Measurements from ENCODE around the gene SYTL2. TPM values are rescaled to one million over a fixed set of nuclear protein-coding genes. Genes with fewer than 3 reads are reported as not detected.

Gene SYTL2
- total RNA-seq, 1 donor from 2014 or later = 51.1 TPM

DNA sequence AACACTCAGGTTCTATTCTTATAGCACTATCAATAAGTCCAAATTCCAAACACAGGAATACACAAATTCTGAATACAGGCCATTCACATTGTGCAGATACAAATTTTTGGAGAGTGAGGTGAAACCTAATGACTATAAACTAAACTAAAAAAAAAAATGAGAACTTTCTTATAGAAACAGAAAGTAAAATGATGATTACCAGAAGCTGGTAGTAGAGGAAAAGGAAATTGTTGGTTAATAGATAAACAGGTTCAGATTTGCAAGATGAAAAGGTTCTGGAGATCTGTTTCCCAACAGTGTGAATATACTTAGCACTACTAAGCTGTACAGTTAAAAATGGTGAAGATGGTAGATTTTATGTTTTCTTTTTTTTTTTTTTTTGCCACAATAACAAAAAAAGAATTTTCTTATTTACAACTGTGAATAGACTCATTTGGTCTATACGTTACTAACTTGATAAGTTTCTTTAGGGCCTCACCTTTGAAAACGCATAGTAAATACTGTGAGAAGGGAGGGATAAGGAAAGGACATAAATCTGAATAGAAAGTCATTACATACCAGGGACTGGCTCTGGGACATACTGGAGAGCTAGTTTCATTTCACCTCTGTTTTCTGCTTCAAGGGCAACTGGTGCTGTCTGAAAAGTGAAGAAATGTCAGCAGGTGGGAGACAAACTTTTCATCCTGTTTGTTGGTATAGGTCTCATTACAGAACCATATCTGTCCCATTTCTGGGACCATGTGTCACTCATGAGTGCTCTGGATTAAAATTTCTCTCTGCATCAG is 110.8 kb downstream of the SYTL2 start:
- no peaks in the 10 kb centered on the region for H3K9me3 ChIP-seq (ENCODE audit: control insufficient read depth in 3 of 3, low read length in 3 of 3)
- H3K4me1 ChIP-seq (ENCODE audit: control insufficient read depth in 3 of 3, insufficient read depth in 3 of 3, low read length in 3 of 3) = no peaks in the 10 kb centered on the region
- no peak overlapping the region for H3K27ac ChIP-seq (ENCODE audit: low read depth, low read length)
- no peaks in the 10 kb centered on the region for H3K27me3 ChIP-seq (ENCODE audit: control insufficient read depth in 3 of 3, insufficient read depth in 3 of 3, low read length in 3 of 3)
- peaks cover 0 to 14% (median 9%) of the 10 kb centered on the region in 3 donors for H3K36me3 ChIP-seq (ENCODE audit: control insufficient read depth in 3 of 3, insufficient read depth in 3 of 3, low read length in 3 of 3)
- no peak overlapping the region for H3K9ac ChIP-seq (ENCODE audit: low read depth in 1 of 3, low read length in 3 of 3)
- H3K4me3 ChIP-seq (ENCODE audit: low read length in 3 of 3) = no peak overlapping the region

- Histone ChIP-seq H3K4me1 (ENCODE audit: control insufficient read depth in 3 of 3, insufficient read depth in 3 of 3, low read length in 3 of 3) (no peaks in the 10 kb centered on the region), H3K36me3 (ENCODE audit: control insufficient read depth in 3 of 3, insufficient read depth in 3 of 3, low read length in 3 of 3) (peaks cover 0 to 14% (median 9%) of the 10 kb centered on the region in 3 donors), H3K27ac (ENCODE audit: low read depth, low read length) (no peak overlapping the region), H3K9ac (ENCODE audit: low read depth in 1 of 3, low read length in 3 of 3) (no peak overlapping the region), H3K4me3 (ENCODE audit: low read length in 3 of 3) (no peak overlapping the region), H3K9me3 (ENCODE audit: control insufficient read depth in 3 of 3, low read length in 3 of 3) (no peaks in the 10 kb centered on the region), H3K27me3 (ENCODE audit: control insufficient read depth in 3 of 3, insufficient read depth in 3 of 3, low read length in 3 of 3) (no peaks in the 10 kb centered on the region)
These were observed 112.7 kb downstream of the SYTL2 start for GRCh38 chr11:85698195-85698594.

DNA sequence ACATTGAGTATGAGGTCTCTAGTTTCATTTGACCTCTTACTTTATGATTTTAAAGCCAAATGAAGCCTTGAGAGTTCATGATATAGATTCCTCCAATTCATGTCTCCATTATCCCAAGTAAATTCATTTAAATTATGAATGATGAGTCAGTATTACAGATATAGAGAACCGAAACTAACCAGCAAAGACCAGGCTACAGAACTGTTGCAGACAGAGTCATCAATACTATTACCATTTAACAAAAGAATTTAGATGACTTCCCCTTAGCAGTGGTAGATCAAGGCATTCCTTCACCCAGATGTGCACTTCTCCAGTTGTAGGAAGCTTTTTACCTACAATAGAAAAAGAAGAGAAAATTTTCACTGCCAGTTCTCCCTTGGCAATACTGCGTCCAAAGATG is 113.2 kb downstream of the SYTL2 start:
- no peaks in the 10 kb centered on the region for H3K9me3 ChIP-seq (ENCODE audit: control insufficient read depth in 3 of 3, low read length in 3 of 3)
- no peak overlapping the region for H3K9ac ChIP-seq (ENCODE audit: low read depth in 1 of 3, low read length in 3 of 3)
- H3K27ac ChIP-seq (ENCODE audit: low read depth, low read length) = no peak overlapping the region
- H3K36me3 ChIP-seq (ENCODE audit: control insufficient read depth in 3 of 3, insufficient read depth in 3 of 3, low read length in 3 of 3) = peaks cover 0 to 14% (median 9%) of the 10 kb centered on the region in 3 donors
- H3K27me3 ChIP-seq (ENCODE audit: control insufficient read depth in 3 of 3, insufficient read depth in 3 of 3, low read length in 3 of 3) = no peaks in the 10 kb centered on the region
- H3K4me1 ChIP-seq (ENCODE audit: control insufficient read depth in 3 of 3, insufficient read depth in 3 of 3, low read length in 3 of 3) = no peaks in the 10 kb centered on the region
- H3K4me3 ChIP-seq (ENCODE audit: low read length in 3 of 3) = no peak overlapping the region

GRCh38 chr11:85695546-85695945 is 115.4 kb downstream of the SYTL2 start:
- Histone ChIP-seq H3K9me3 (ENCODE audit: control insufficient read depth in 3 of 3, low read length in 3 of 3) (no peaks in the 10 kb centered on the region), H3K27ac (ENCODE audit: low read depth, low read length) (no peak overlapping the region), H3K4me1 (ENCODE audit: control insufficient read depth in 3 of 3, insufficient read depth in 3 of 3, low read length in 3 of 3) (no peaks in the 10 kb centered on the region), H3K36me3 (ENCODE audit: control insufficient read depth in 3 of 3, insufficient read depth in 3 of 3, low read length in 3 of 3) (peaks cover 0 to 14% (median 9%) of the 10 kb centered on the region in 3 donors), H3K9ac (ENCODE audit: low read depth in 1 of 3, low read length in 3 of 3) (no peak overlapping the region), H3K27me3 (ENCODE audit: control insufficient read depth in 3 of 3, insufficient read depth in 3 of 3, low read length in 3 of 3) (no peaks in the 10 kb centered on the region), H3K4me3 (ENCODE audit: low read length in 3 of 3) (no peak overlapping the region)

DNA sequence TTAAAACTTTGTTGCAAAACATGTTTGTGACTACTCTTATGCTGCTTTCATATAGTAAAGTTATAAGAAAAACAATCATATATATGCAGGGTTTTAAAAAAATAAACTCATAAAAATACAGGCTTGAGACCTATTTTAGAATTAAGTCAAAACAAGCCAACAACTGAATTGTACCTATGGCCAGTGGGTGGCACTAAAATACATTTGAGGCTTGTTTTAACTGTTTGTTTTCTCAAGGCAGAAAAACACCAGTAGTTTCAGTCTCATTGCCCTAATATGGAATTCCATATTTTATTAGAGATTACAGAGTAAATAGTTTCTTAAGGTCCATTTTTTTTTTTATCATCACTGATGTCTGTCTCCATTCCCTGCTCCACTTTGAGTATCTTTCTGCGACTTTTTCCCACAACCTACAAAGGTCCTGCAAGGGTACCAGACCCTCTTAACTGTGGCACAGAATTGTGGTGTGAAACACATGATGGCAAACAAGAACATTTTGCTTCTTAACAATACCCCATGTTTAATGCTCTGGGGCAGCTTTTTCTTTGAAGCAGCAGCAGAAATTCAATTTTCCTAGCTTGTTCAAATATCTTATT is 116.5 kb downstream of the SYTL2 start:
- H3K9ac ChIP-seq (ENCODE audit: low read depth in 1 of 3, low read length in 3 of 3) = no peak overlapping the region
- H3K27ac ChIP-seq (ENCODE audit: low read depth, low read length) = no peak overlapping the region
- H3K36me3 ChIP-seq (ENCODE audit: control insufficient read depth in 3 of 3, insufficient read depth in 3 of 3, low read length in 3 of 3) = peaks cover 0 to 14% (median 9%) of the 10 kb centered on the region in 3 donors
- no peaks in the 10 kb centered on the region for H3K9me3 ChIP-seq (ENCODE audit: control insufficient read depth in 3 of 3, low read length in 3 of 3)
- no peak overlapping the region for H3K4me3 ChIP-seq (ENCODE audit: low read length in 3 of 3)
- H3K27me3 ChIP-seq (ENCODE audit: control insufficient read depth in 3 of 3, insufficient read depth in 3 of 3, low read length in 3 of 3) = no peaks in the 10 kb centered on the region
- no peaks in the 10 kb centered on the region for H3K4me1 ChIP-seq (ENCODE audit: control insufficient read depth in 3 of 3, insufficient read depth in 3 of 3, low read length in 3 of 3)

DNA sequence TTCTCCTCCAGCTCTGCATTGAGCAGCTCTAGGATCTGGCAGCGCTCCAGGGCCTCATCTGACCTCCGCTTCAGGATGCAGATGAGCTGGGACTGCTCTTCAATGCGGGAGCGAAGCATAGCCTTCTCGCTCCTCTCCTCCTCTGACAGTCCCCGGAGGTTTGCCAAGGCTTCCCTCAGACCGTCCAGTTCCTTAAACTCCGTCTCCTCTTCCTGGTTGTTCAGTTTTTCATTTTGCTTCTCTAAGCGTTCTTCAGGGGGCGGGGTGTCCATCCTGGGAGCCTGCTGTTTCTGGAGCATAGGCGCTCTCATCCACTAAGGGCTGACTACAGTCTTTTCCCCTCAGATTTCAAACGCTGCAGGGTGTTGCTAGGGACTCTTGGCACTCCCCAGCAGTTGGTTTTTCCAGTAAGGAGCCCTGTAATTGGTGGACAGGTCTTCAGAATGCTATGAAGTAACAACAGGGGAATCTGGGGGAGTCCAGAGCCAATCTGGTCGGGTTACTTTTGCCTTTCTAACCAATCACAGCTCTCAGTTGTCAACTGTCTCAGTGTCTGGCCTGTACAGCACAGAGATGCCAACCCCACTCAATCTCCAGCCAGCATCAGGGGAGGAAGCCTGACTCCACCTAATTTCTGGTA is 125.0 kb downstream of the SYTL2 start, which contains the start of gene CCDC89:
CCDC89 (minus strand) TSS at position 376 of the 640 bp plus-strand sequence; CDS start at position 311, 65 bp downstream.
- Histone ChIP-seq H3K9me3 (ENCODE audit: control insufficient read depth in 3 of 3, low read length in 3 of 3) (no peaks in the 10 kb centered on the region), H3K9ac (ENCODE audit: low read depth in 1 of 3, low read length in 3 of 3) (peak within 1 kb of the TSS; percentile 51 to 72 (median 66)), H3K4me3 (ENCODE audit: low read length in 3 of 3) (peak within 1 kb of the TSS; percentile 65 to 81 (median 80)), H3K27me3 (ENCODE audit: control insufficient read depth in 3 of 3, insufficient read depth in 3 of 3, low read length in 3 of 3) (no peaks in the 10 kb centered on the region), H3K4me1 (ENCODE audit: control insufficient read depth in 3 of 3, insufficient read depth in 3 of 3, low read length in 3 of 3) (peaks cover 15 to 33% (median 16%) of the 10 kb centered on the region in 3 donors), H3K36me3 (ENCODE audit: control insufficient read depth in 3 of 3, insufficient read depth in 3 of 3, low read length in 3 of 3) (no peaks in the 10 kb centered on the region), H3K27ac (ENCODE audit: low read depth, low read length) (peak within 1 kb of the TSS; percentile 71)

DNA sequence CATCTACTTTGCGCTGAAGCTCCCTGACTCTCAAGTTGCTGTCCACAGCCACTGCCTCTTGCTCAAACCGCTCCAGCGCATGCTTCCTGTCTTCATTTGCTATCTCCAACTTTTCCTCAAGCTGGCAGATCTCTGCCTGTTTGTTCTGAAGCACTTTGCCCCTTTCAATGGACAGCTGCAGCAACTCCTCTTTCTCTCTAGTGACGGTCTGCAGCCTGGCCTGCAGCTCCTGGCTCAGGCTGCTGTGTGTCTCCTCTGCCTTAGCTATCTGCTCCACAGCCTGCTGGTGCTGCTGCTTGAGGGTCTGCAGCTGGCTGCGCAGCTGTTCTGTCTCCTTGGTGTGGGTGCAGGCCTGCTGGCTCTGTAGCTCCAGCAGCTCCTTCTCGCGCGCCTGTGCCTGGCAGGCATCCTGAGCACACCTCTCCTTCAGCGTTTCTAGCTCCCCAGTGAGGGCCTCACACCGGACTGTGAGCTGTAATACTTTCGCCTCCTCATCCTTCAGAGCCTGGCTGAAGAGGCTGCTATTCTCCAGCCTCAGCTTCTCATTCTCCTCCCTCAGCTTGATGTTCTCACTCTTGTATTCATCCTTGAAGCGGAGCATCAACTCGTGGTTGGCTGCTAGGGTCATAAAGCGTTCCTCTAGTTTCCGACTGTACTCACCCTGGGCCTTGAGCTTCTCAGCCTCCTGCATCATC is 125.7 kb downstream of the SYTL2 start:
- Histone ChIP-seq H3K4me3 (ENCODE audit: low read length in 3 of 3) (peak overlapping the region; percentile 65 to 81 (median 80)), H3K9ac (ENCODE audit: low read depth in 1 of 3, low read length in 3 of 3) (peak overlapping the region; percentile 51 to 72 (median 66)), H3K27ac (ENCODE audit: low read depth, low read length) (peak overlapping the region; percentile 71), H3K9me3 (ENCODE audit: control insufficient read depth in 3 of 3, low read length in 3 of 3) (no peaks in the 10 kb centered on the region), H3K27me3 (ENCODE audit: control insufficient read depth in 3 of 3, insufficient read depth in 3 of 3, low read length in 3 of 3) (no peaks in the 10 kb centered on the region), H3K36me3 (ENCODE audit: control insufficient read depth in 3 of 3, insufficient read depth in 3 of 3, low read length in 3 of 3) (no peaks in the 10 kb centered on the region), H3K4me1 (ENCODE audit: control insufficient read depth in 3 of 3, insufficient read depth in 3 of 3, low read length in 3 of 3) (peaks cover 15 to 33% (median 16%) of the 10 kb centered on the region in 3 donors)

GRCh38 chr11:85682330-85683305 is 128.3 kb downstream of the SYTL2 start:
- Histone ChIP-seq H3K27me3 (ENCODE audit: control insufficient read depth in 3 of 3, insufficient read depth in 3 of 3, low read length in 3 of 3) (no peaks in the 10 kb centered on the region), H3K9ac (ENCODE audit: low read depth in 1 of 3, low read length in 3 of 3) (peak overlapping the region; percentile 74 to 83 (median 82)), H3K9me3 (ENCODE audit: control insufficient read depth in 3 of 3, low read length in 3 of 3) (no peaks in the 10 kb centered on the region), H3K27ac (ENCODE audit: low read depth, low read length) (no peak overlapping the region), H3K4me3 (ENCODE audit: low read length in 3 of 3) (peak overlapping the region; percentile 74 to 87 (median 85)), H3K36me3 (ENCODE audit: control insufficient read depth in 3 of 3, insufficient read depth in 3 of 3, low read length in 3 of 3) (no peaks in the 10 kb centered on the region), H3K4me1 (ENCODE audit: control insufficient read depth in 3 of 3, insufficient read depth in 3 of 3, low read length in 3 of 3) (peaks cover 15 to 33% (median 16%) of the 10 kb centered on the region in 3 donors)

- no peak overlapping the region for H3K4me3 ChIP-seq (ENCODE audit: low read length in 3 of 3)
These were observed 130.0 kb downstream of the SYTL2 start for GRCh38 chr11:85680897-85681296.

More at GRCh38 chr11:85680897-85681296, 130.0 kb downstream of the SYTL2 start:
- no peaks in the 10 kb centered on the region for H3K9me3 ChIP-seq (ENCODE audit: control insufficient read depth in 3 of 3, low read length in 3 of 3)
- H3K9ac ChIP-seq (ENCODE audit: low read depth in 1 of 3, low read length in 3 of 3) = no peak overlapping the region
- no peak overlapping the region for H3K27ac ChIP-seq (ENCODE audit: low read depth, low read length)
- peaks cover 11 to 28% (median 12%) of the 10 kb centered on the region in 3 donors for H3K4me1 ChIP-seq (ENCODE audit: control insufficient read depth in 3 of 3, insufficient read depth in 3 of 3, low read length in 3 of 3)
- no peaks in the 10 kb centered on the region for H3K36me3 ChIP-seq (ENCODE audit: control insufficient read depth in 3 of 3, insufficient read depth in 3 of 3, low read length in 3 of 3)
- no peaks in the 10 kb centered on the region for H3K27me3 ChIP-seq (ENCODE audit: control insufficient read depth in 3 of 3, insufficient read depth in 3 of 3, low read length in 3 of 3)

Data from skeletal muscle tissue (tissue), 4 donors.